Astrocyte (in vitro differentiated cells and primary cell): ENCODE results near the gene FAM50A. TPM values are rescaled to one million over a fixed set of nuclear protein-coding genes. Genes with fewer than 3 reads are reported as not detected.

ENCODE experiments used
- DNase-seq: peaks from one replicate; pipeline ENCODE4 v3.0.0-alpha.2; 2010; ENCODE audit warnings: low read depth
- FAIRE-seq: peaks from 2 replicates; lab custom pipeline; 2011; peaks lifted over from hg19 to GRCh38; lab: Jason Lieb, UNC
- H2AFZ ChIP-seq: 2 replicates; pipeline ENCODE4 v1.6.0; 2012; ENCODE audit warnings: low read depth, low read length, inconsistent platforms
- H3K27ac ChIP-seq: 2 replicates; pipeline ENCODE4 v1.5.1; 2011; ENCODE audit warnings: low read depth, low read length, inconsistent platforms
- H3K27me3 ChIP-seq: 2 replicates; pipeline ENCODE4 v1.6.0; 2011; ENCODE audit warnings: low read length, inconsistent platforms; ENCODE audit not compliant: insufficient read depth
- H3K36me3 ChIP-seq: 2 replicates; pipeline ENCODE4 v1.5.1; 2011; ENCODE audit warnings: low read length, inconsistent platforms; ENCODE audit not compliant: insufficient read depth
- H3K4me1 ChIP-seq: 2 replicates; pipeline ENCODE4 v1.5.1; 2011; ENCODE audit warnings: low read length, inconsistent platforms; ENCODE audit not compliant: insufficient read depth
- H3K4me2 ChIP-seq: 2 replicates; pipeline ENCODE4 v1.6.0; 2012; ENCODE audit warnings: low read length, inconsistent platforms
- H3K4me3 ChIP-seq: 2 replicates; pipeline ENCODE4 v1.5.1; 2011; ENCODE audit warnings: low read depth, mild to moderate bottlenecking, low read length, inconsistent platforms; ENCODE audit not compliant: insufficient read depth
- H3K79me2 ChIP-seq: 2 replicates; pipeline ENCODE4 v1.6.0; 2012; ENCODE audit warnings: mild to moderate bottlenecking, low read length, inconsistent platforms; ENCODE audit not compliant: insufficient read depth
- H3K9ac ChIP-seq: 2 replicates; pipeline ENCODE4 v1.6.0; 2012; ENCODE audit warnings: mild to moderate bottlenecking, low read length, inconsistent platforms
- H3K9me3 ChIP-seq: 2 replicates; pipeline ENCODE4 v1.5.1; 2012; ENCODE audit warnings: low read depth, mild to moderate bottlenecking, low read length, inconsistent platforms; ENCODE audit not compliant: insufficient read depth
- H4K20me1 ChIP-seq: 2 replicates; pipeline ENCODE4 v1.6.0; 2012; ENCODE audit warnings: low read length, inconsistent platforms; ENCODE audit not compliant: insufficient read depth
- H3K27ac Mint-ChIP-seq: one replicate; pipeline ENCODE4 v1.8.0; 2021; ENCODE audit warnings: mild to moderate bottlenecking, mixed read lengths; ENCODE audit not compliant: unreplicated experiment
- H3K27me3 Mint-ChIP-seq: one replicate; pipeline ENCODE4 v1.8.0; 2021; ENCODE audit warnings: low read depth, mixed read lengths; ENCODE audit not compliant: unreplicated experiment
- H3K36me3 Mint-ChIP-seq: one replicate; pipeline ENCODE4 v1.8.0; 2021; ENCODE audit warnings: low read depth, mixed read lengths; ENCODE audit not compliant: unreplicated experiment
- H3K4me1 Mint-ChIP-seq: one replicate; pipeline ENCODE4 v1.8.0; 2021; ENCODE audit warnings: low read depth, mixed read lengths; ENCODE audit not compliant: unreplicated experiment
- H3K4me3 Mint-ChIP-seq: one replicate; pipeline ENCODE4 v1.8.0; 2021; ENCODE audit warnings: mild to moderate bottlenecking, moderate library complexity, mixed read lengths; ENCODE audit not compliant: unreplicated experiment
- H3K9me3 Mint-ChIP-seq: one replicate; pipeline ENCODE4 v1.8.0; 2021; ENCODE audit warnings: mild to moderate bottlenecking, mixed read lengths; ENCODE audit not compliant: unreplicated experiment
- CTCF ChIP-seq: IDR thresholded peaks from 2 replicates; pipeline ENCODE4 v1.5.1; 2011; ENCODE audit warnings: low read depth, mild to moderate bottlenecking, inconsistent platforms, low read length, moderate library complexity; ENCODE audit not compliant: insufficient read depth
- EZH2 ChIP-seq: IDR thresholded peaks from 2 replicates; pipeline ENCODE4 v1.6.1; 2012; ENCODE audit warnings: mild to moderate bottlenecking, low read length, inconsistent platforms; ENCODE audit not compliant: insufficient read depth
- total RNA-seq: library from RNA; stranded (reverse); gene quantifications from 2 replicates; pipeline ENCODE4 v1.2.1, GENCODE V29; 2021

FAM50A gene
- total RNA-seq, 1 donor from 2014 or later = 100.0 TPM

DNA sequence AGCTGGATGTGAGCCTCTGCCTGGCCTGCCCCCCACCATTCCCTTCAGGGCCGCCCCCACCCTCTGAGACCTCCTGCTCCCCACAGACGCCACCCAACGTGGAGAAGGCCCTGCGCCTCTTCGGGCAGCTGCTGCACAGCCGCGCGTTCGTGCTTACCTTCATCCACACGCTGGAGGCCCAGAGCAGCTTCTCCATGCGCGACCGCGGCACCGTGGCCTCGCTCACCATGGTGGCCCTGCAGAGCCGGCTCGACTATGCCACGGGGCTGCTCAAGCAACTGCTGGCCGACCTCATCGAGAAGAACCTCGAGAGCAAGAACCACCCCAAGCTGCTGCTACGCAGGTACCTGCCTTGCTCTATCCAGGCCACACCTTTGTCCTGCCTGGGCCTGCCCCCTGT, 24.3 kb downstream of the FAM50A start:
- no peak overlapping the region for H3K4me3 ChIP-seq
- Mint-ChIP-seq H3K9me3 (no peaks in the 10 kb centered on the region), H3K27ac (no peak overlapping the region), H3K4me1 (no peaks in the 10 kb centered on the region), H3K4me3 (no peak overlapping the region), H3K36me3 (no peaks in the 10 kb centered on the region), H3K27me3 (no peaks in the 10 kb centered on the region)
- H3K79me2 ChIP-seq = peaks cover under 1% of the 10 kb centered on the region
- H4K20me1 ChIP-seq = peaks cover 4% of the 10 kb centered on the region
- no peak overlapping the region for H2AFZ ChIP-seq
- no peak overlapping the region for H3K27ac ChIP-seq
- TF ChIP-seq EZH2 (no peak), CTCF (no peak)
- H3K4me2 ChIP-seq = no peak overlapping the region
- FAIRE-seq = no peak
- H3K27me3 ChIP-seq = no peaks in the 10 kb centered on the region
- no peak overlapping the region for H3K9ac ChIP-seq
- no peak for DNase-seq
- peaks cover 2% of the 10 kb centered on the region for H3K36me3 ChIP-seq
- H3K4me1 ChIP-seq = no peaks in the 10 kb centered on the region
- H3K9me3 ChIP-seq = no peaks in the 10 kb centered on the region

GRCh38 chrX:154469114-154469513, 25.2 kb downstream of the FAM50A start:
- Histone ChIP-seq H3K9ac (no peak overlapping the region), H3K36me3 (peaks cover 2% of the 10 kb centered on the region), H4K20me1 (peaks cover 7% of the 10 kb centered on the region), H3K4me2 (no peak overlapping the region), H3K79me2 (no peaks in the 10 kb centered on the region), H2AFZ (no peak overlapping the region), H3K27me3 (no peaks in the 10 kb centered on the region), H3K4me3 (no peak overlapping the region), H3K27ac (no peak overlapping the region), H3K4me1 (no peaks in the 10 kb centered on the region), H3K9me3 (no peaks in the 10 kb centered on the region)
- no peak for DNase-seq
- TF ChIP-seq CTCF (no peak), EZH2 (no peak)
- no peaks in the 10 kb centered on the region for H3K27me3 Mint-ChIP-seq
- no peaks in the 10 kb centered on the region for H3K36me3 Mint-ChIP-seq
- H3K4me1 Mint-ChIP-seq = no peaks in the 10 kb centered on the region
- no peak overlapping the region for H3K27ac Mint-ChIP-seq
- no peak overlapping the region for H3K4me3 Mint-ChIP-seq
- no peak for FAIRE-seq
- H3K9me3 Mint-ChIP-seq = no peaks in the 10 kb centered on the region

- H3K4me1 ChIP-seq = no peaks in the 10 kb centered on the region
- H3K4me2 ChIP-seq = no peak overlapping the region
- H4K20me1 ChIP-seq = peaks cover 7% of the 10 kb centered on the region
- FAIRE-seq = no peak
- H3K4me3 Mint-ChIP-seq = no peak overlapping the region
- H3K9me3 ChIP-seq = no peaks in the 10 kb centered on the region
- no peaks in the 10 kb centered on the region for H3K36me3 Mint-ChIP-seq
- H3K27ac Mint-ChIP-seq = no peak overlapping the region
- H3K4me3 ChIP-seq = no peak overlapping the region
- H3K4me1 Mint-ChIP-seq = no peaks in the 10 kb centered on the region
- H3K27ac ChIP-seq = no peak overlapping the region
- H3K79me2 ChIP-seq = no peaks in the 10 kb centered on the region
- no peak overlapping the region for H2AFZ ChIP-seq
- no peak for DNase-seq
- no peaks in the 10 kb centered on the region for H3K9me3 Mint-ChIP-seq
- no peak overlapping the region for H3K9ac ChIP-seq
- peaks cover 2% of the 10 kb centered on the region for H3K36me3 ChIP-seq
- no peaks in the 10 kb centered on the region for H3K27me3 ChIP-seq
- no peak for TF ChIP-seq CTCF
- TF ChIP-seq EZH2 = no peak
- no peaks in the 10 kb centered on the region for H3K27me3 Mint-ChIP-seq
These were observed 25.9 kb downstream of the FAM50A start for GRCh38 chrX:154469880-154470279.
